Fibroblast of pulmonary artery (primary cell): Measurements from ENCODE around the gene GANC.

Source experiments
- DNase-seq: peaks from one replicate; pipeline ENCODE4 v3.0.0-alpha.2; 2010; ENCODE audit warnings: low read depth
- H3K4me3 ChIP-seq: replicated peaks from 2 replicates; pipeline ENCODE4 v1.5.1; 2011; ENCODE audit warnings: low read depth, mild to moderate bottlenecking, control low read depth, low read length, moderate library complexity
- TF ChIP-seq, protein P1 (sequence below): IDR thresholded peaks from 2 replicates; pipeline ENCODE4 v1.5.1; 2011; ENCODE audit warnings: mild to moderate bottlenecking, control low read depth, low read length, inconsistent platforms; ENCODE audit errors: missing control alignments

Gene GANC

DNA sequence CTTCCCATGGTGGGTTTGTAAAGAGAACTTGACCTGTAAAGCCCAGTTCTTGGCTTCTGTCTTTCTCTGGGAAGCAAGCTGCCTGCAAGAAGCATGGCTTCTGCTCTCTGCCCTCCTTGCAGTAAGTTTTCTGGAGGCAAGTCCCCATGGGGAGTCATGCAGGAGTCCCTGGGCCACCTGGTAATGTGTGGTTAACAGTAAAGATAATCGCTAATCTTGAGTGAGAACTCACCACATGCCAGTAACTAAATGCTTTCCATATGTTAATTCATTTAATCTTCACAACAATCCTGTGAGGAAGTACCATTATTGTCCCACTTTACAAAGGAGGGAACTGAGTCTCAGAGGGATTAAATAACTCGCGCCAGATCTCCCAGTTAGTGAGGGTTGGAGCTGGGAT, 90.5 kb downstream of the GANC start:
- TF ChIP-seq, protein P1, sequence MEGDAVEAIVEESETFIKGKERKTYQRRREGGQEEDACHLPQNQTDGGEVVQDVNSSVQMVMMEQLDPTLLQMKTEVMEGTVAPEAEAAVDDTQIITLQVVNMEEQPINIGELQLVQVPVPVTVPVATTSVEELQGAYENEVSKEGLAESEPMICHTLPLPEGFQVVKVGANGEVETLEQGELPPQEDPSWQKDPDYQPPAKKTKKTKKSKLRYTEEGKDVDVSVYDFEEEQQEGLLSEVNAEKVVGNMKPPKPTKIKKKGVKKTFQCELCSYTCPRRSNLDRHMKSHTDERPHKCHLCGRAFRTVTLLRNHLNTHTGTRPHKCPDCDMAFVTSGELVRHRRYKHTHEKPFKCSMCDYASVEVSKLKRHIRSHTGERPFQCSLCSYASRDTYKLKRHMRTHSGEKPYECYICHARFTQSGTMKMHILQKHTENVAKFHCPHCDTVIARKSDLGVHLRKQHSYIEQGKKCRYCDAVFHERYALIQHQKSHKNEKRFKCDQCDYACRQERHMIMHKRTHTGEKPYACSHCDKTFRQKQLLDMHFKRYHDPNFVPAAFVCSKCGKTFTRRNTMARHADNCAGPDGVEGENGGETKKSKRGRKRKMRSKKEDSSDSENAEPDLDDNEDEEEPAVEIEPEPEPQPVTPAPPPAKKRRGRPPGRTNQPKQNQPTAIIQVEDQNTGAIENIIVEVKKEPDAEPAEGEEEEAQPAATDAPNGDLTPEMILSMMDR: no peak
- H3K4me3 ChIP-seq: no peak overlapping the region
- DNase-seq: no peak

DNA sequence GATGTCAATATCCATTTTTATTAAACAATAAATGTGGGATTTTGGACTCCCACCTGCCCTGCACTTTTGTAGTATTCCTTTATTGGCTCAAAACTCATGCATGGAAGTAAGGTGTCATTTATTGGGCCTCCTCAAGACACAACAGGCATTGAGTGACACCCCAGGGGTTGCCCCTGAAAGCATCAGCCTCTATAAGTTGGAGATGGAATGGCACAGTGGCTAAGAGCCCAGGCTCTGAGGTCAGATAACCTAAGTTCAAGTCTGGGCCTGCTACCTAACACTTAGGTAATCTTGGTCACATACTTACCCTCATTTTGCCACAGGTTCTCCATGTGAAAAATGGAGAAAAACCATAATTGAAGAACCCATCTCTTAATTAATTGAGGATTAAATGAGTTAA, 90.9 kb downstream of the GANC start:
- TF ChIP-seq, protein P1: no peak
- no peak for DNase-seq
- no peak overlapping the region for H3K4me3 ChIP-seq

DNA sequence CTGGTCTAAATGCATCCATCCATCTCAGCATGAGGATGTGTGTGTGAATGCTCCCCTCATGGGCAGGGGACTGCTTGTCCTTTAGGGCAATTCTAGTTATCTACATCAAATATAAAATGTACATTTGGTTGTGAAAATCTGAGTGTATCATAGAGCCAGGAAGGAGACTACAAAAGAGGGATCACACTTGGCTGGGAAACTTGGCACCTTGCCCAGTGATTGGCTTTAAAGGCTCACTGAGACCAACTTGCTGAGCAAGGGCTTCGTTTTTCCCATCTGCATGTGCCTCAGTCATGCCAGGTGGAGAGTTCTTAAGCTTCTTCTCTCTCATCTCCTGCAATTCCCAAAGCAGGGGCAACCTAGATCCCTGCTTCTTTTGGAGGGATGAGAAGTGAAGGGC, 91.5 kb downstream of the GANC start:
- DNase-seq: peak; percentile 50
- H3K4me3 ChIP-seq: no peak overlapping the region
- TF ChIP-seq, protein P1: no peak

DNA sequence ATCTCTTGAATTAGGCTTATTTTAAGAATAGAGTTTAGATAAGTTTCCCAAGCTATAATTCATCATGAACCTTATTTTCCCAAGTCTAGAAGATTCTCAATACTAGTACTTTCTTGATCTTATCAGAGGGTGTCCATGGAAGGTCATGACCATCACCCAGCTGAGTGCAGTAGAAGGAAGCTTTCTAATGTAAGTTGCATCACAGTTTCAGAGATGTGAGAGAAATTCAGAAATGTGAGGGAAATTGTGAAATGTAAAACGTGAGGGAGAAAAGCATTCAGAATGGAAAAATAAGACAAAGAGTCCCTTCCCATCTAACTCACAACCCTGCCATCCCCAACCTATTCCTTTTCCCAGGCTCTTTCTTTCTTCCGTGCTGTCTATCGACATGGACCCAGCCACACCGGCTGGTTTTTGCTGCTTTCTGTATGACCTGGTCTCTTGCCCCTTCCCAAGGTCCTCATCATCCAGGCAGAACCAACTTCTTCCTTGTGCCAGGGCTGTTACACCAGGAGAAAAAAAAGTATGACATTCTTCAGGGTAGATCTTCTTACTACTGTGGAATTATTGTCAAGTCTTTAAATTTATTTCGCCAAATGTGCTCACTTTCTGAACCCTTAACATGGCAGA, 93.0 kb downstream of the GANC start:
- TF ChIP-seq, protein P1: no peak
- DNase-seq: no peak
- no peak overlapping the region for H3K4me3 ChIP-seq

DNA sequence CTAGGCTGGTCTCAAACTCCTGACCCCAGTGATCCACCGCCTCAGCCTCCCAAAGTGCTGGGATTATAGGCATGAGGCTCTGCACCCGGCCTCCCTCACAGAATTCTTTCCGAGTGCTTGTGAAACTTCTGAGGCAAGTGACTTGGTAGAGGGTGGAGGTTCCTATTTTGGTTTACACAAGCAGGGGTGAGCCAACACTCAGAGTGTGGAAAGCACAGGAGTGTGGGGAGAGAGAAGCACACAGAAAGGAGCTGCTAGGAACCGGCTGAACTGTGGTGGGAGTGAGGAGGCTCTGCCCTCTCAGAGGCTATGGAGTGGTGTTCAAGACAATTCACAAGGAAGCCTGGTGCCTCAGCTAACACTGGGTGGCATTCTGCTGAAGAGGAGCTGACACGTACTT, 94.0 kb downstream of the GANC start:
- TF ChIP-seq, protein P1: no peak
- H3K4me3 ChIP-seq: no peak overlapping the region
- no peak for DNase-seq

DNA sequence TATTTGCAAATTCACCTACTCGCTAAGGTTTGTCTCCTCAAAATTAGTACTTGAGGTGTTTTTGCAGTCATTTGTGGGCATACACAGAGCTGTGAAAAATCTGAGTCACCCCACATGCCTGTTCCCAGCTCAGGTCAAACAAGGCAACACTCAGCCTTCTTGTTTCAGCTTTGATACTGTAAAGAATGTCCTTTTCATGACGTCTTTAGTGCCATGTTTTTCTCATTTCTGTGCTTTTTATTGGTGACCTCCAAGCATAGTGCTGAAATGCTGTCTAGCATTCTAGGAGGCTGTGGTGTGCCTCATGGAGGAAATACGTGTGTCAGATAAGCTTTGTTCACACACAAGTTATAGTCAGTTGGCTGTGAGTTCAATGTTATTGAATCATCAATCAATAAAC, 95.1 kb downstream of the GANC start:
- TF ChIP-seq, protein P1: no peak
- DNase-seq: no peak
- H3K4me3 ChIP-seq: no peak overlapping the region

DNA sequence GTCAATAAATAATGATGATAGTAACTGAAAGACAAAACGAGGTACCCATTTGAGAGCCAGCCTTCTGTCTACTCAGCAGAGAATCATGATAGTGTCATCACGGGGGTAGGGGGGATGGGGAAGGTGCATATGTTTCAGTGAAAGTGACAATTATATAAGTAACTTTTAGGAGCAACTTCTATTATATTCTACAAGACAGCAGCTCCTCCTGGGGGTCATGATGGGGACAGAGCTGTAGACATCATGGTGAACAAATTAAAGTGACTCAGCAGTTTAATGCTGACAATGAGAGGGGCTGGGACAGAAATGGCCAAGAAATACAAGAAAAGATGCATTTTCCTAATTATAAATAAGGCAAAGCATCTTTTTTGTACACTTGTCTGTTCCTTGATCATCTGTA, 98.1 kb downstream of the GANC start:
- TF ChIP-seq, protein P1: peak; percentile 26
- no peak overlapping the region for H3K4me3 ChIP-seq
- peak; percentile 53 for DNase-seq
